Kidney epithelial cell (primary cell): ENCODE results near the gene TSC22D3. TPM values are rescaled to one million over a fixed set of nuclear protein-coding genes. Genes with fewer than 3 reads are reported as not detected.

Source experiments
- DNase-seq: peaks from one replicate; pipeline ENCODE4 v3.0.0-alpha.2; 2010; ENCODE audit warnings: low read depth
- H3K27me3 ChIP-seq: 2 replicates; pipeline ENCODE4 v1.6.0; 2011; ENCODE audit warnings: low read length; ENCODE audit not compliant: control insufficient read depth, insufficient read depth
- H3K36me3 ChIP-seq: 2 replicates; pipeline ENCODE4 v1.5.1; 2011; ENCODE audit warnings: low read length; ENCODE audit not compliant: control insufficient read depth, insufficient read depth
- H3K4me3 ChIP-seq: 2 replicates; pipeline ENCODE4 v1.5.1; 2011; ENCODE audit warnings: low read depth, mild to moderate bottlenecking, control low read depth, low read length
- CTCF ChIP-seq: IDR thresholded peaks from 2 replicates; pipeline ENCODE4 v1.5.1; 2011; ENCODE audit warnings: mild to moderate bottlenecking, moderate library complexity, low read length, control low read depth, inconsistent platforms; ENCODE audit not compliant: insufficient read depth, poor library complexity, severe bottlenecking
- total RNA-seq: library from RNA; depleted of rRNA; stranded (reverse); fragments of >200 nt; gene quantifications from 2 replicates; pipeline ENCODE4 v1.2.3, GENCODE V29; 2015

The TSC22D3 gene
- total RNA-seq, 1 donor from 2014 or later: 69.0 TPM

DNA sequence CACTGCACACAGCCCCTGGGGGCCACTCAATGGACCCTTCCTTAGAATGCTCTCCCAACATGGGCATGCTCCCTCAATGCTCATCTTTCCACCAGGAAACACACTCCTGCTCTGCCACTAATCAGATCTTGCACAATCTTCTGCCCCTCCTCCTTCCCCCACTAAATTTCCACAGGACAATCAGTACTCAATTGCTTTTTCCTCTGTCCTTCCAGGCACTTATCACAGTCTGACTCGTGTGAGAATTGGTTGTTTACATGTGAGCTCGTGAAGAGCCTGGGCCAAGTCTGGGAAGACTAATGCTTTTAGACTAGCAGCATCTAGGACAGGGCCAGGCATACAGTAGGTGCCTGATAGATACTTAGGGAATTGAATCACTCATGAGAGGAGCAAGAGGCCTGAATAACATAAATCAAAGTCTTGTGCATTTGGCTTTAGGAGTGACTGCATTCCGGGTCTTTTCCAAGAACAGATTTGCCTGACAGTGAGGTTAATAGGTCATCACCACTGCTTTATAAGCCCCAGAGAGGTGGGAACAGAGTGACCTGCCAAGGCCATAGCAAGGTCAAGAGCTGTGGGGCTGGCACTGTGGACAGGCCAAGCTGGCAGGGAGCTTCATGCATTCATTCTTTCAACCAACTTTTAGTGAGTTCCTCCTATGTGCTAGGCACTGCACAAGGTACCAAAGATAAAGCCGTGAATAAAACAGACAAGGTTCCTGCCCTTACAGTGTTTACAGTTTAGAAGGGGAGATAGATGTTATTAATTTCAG is 92.3 kb downstream of the TSC22D3 start:
- H3K27me3 ChIP-seq: no peaks in the 10 kb centered on the region
- no peak overlapping the region for H3K4me3 ChIP-seq
- no peak for TF ChIP-seq CTCF
- DNase-seq: no peak
- H3K36me3 ChIP-seq: no peaks in the 10 kb centered on the region

DNA sequence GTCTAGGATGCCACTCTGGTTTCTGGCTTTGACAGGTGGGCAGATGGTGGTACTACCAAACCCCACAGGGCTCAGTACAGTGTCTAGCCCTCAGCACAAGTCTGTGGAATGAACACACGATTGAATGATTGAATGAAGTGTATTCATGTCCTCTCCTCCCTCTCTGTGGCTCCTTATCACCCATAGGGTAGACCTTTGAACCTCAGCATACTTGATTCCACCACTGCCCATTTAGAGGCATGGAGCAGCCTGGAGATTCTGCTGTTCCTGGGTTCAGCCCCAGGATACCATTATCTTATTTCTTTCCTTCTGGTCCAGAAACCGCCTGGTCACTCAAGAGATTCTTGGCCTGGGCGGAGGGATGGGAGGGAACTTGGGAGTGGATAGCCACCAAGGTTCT is 93.3 kb downstream of the TSC22D3 start:
- no peak for TF ChIP-seq CTCF
- no peak for DNase-seq
- no peaks in the 10 kb centered on the region for H3K27me3 ChIP-seq
- H3K4me3 ChIP-seq: no peak overlapping the region
- no peaks in the 10 kb centered on the region for H3K36me3 ChIP-seq

DNA sequence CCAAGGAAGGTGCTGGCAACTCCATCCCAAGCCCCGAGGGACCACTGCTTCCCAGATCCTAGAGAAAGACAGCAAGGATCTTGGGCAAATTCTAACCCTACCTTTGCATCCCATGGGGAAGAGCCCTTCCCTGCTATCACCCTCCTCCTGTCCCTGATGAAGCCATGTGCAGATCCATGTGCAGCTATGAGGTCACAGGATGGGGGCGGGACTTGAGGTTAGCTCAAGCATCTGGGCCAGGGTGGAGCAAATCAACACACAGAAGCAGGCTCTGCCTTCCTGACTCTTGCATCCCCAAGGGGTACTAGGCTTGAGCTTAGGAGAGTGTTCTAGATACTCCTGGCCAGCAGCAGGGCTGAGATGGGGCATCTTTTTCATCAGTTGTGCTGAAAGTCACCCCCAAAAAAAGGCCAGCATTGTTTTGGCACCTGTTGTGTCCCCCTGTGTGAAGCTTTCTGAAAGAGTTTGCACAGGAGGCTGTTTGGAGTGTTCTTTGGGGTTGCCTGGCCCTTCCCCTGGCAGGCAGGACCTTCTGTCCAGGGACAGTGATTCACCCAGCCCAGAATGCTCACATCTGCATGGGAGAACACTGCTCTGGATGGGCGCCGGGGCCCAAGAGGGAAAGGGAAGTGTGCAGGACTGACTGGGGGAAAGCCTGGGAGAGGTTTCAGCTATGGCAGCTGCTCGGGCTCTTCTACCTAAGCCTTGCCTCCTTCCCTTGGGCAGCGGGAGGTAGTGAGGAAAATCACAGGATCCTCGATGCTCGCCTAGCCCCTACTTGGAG is 96.4 kb downstream of the TSC22D3 start:
- no peak for TF ChIP-seq CTCF
- Histone ChIP-seq H3K36me3 (no peaks in the 10 kb centered on the region), H3K4me3 (no peak overlapping the region), H3K27me3 (no peaks in the 10 kb centered on the region)
- no peak for DNase-seq

DNA sequence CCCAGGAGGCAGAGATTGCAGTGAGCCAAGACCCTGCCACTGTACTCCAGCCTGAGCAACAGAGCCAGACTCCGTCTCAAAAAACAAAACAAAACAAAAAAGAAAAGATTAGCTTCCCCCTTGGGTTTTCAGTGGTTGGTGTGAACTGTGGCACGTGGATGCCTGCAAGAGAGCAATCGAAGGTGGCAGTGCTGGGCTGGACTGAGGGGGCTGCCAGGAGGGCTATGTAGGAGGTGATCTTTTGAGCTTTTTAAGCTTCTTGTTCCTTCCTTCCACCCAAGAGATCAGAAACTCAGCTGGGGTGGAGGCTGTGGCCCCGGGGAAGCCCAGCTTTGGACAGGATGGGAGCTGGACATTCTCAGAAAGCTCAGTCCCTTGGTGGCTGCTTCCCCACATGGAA is 97.7 kb downstream of the TSC22D3 start:
- no peak for TF ChIP-seq CTCF
- H3K27me3 ChIP-seq: no peaks in the 10 kb centered on the region

DNA sequence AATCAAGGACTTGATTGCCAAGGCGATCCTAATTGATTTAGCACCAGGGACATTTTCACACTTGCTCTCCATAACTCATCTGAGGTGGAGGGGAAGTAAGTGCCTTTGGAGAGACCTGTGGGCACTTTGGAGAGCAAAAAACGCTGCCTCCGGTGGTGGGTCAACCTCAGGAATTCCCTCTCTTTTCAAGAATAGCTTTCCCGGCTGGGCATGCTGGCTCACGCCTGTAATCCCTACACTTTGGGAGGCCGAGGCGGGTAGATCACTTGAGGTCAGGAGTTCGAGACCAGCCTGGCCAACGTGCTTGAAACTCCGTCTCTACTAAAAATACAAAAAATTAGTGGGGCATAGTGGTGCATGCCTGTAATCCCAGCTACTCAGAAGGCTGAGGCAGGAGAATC is 98.1 kb downstream of the TSC22D3 start:
- no peak for DNase-seq
- H3K4me3 ChIP-seq: no peak overlapping the region
- no peak for TF ChIP-seq CTCF
- H3K27me3 ChIP-seq: no peaks in the 10 kb centered on the region
- no peaks in the 10 kb centered on the region for H3K36me3 ChIP-seq

More for the DNA sequence above, 97.7 kb downstream of the TSC22D3 start:
- Histone ChIP-seq H3K4me3 (no peak overlapping the region), H3K36me3 (no peaks in the 10 kb centered on the region)
- no peak for DNase-seq
